HFF-Myc (cell line): ENCODE data around the gene C19orf47.

Experiments
- DNase-seq: peaks from one replicate; pipeline ENCODE4 v3.0.0-alpha.2; 2011; ENCODE audit warnings: low read depth; ENCODE audit errors: extremely low read depth
- H3K4me3 ChIP-seq: replicated peaks from 2 replicates; pipeline ENCODE4 v1.5.1; 2011; ENCODE audit warnings: low read depth, mild to moderate bottlenecking, control low read depth, low read length
- CTCF ChIP-seq: IDR thresholded peaks from 2 replicates; pipeline ENCODE4 v1.5.1; 2012; ENCODE audit warnings: mild to moderate bottlenecking, low read depth, low read length, control low read depth; ENCODE audit errors: missing control alignments

Gene C19orf47

GRCh38 chr19:40317338-40317737 lies 30.9 kb downstream of the C19orf47 start:
- H3K4me3 ChIP-seq, result no peak overlapping the region
- no peak for TF ChIP-seq CTCF
- DNase-seq, result no peak

GRCh38 chr19:40315812-40316470 lies 32.3 kb downstream of the C19orf47 start:
- no peak for TF ChIP-seq CTCF
- DNase-seq, result no peak
- H3K4me3 ChIP-seq, result no peak overlapping the region

DNA sequence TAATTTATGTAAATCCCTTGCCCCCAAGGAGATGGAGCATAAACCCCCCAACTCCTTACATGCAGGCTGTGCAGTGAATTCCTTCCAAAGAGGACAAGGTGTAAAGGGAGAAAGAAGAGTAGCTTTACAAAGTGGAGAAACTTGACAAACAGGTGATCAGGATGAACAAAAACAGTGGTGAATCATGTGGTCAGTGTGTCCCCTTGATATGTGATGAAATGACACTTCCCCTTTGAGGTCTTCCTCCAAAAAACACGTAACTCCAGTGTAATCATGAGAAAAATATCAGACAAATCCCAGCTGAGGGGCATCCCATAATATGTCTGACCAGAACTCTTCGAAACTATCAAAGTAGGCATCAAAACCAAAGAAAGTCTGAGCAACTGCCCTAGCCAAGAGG lies 33.5 kb downstream of the C19orf47 start:
- no peak for DNase-seq
- TF ChIP-seq CTCF, result no peak
- no peak overlapping the region for H3K4me3 ChIP-seq

GRCh38 chr19:40313229-40313983 lies 34.8 kb downstream of the C19orf47 start:
- no peak overlapping the region for H3K4me3 ChIP-seq
- no peak for DNase-seq
- TF ChIP-seq CTCF, result no peak

GRCh38 chr19:40312533-40312932 lies 35.7 kb downstream of the C19orf47 start:
- H3K4me3 ChIP-seq, result no peak overlapping the region
- TF ChIP-seq CTCF, result no peak
- DNase-seq, result no peak

DNA sequence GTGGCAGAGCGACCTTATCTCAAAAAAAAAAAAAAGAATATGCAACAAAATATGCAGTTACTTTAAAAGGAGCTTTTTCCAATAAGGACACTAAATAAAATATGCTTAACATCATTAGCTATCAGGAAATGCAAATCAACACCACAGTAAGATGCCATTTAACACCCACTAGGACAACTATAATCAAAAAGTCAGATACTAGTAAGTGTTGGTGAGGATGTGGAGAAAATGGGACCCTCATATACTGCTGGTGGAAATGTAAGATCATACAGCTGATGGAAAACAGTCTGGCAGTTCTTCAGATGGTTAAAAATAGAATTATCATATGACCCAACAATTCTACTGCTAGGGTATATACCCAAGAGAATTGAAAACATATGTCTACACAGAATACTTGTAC lies 38.5 kb downstream of the C19orf47 start:
- no peak for DNase-seq
- TF ChIP-seq CTCF, result no peak
- H3K4me3 ChIP-seq, result no peak overlapping the region
